Gastrocnemius medialis (tissue), 4 donors: ENCODE results near the gene DDX23. TPM values are rescaled to one million over a fixed set of nuclear protein-coding genes. Genes with fewer than 3 reads are reported as not detected.

ENCODE experiments used
- ATAC-seq, 2 donors: fragments of 150-250 bp; one replicate each; pipeline ENCODE4 v1.9.1; 2016
- DNase-seq, 2 donors: peaks; one replicate each; pipeline ENCODE4 v3.0.0-alpha.2; 2019
- H3K27ac ChIP-seq, 4 donors: fragments of 200-600 bp; sonication (generic); 1 replicate in 1 of 4; 2 replicates in 3 of 4; pipeline ENCODE4 v1.5.1; 2016 to 2018; ENCODE audit warnings: mild to moderate bottlenecking in 2 of 4, moderate library complexity in 1 of 4
- H3K27me3 ChIP-seq, 3 donors: fragments of 200-600 bp; sonication (generic) in 2 of 3; 1 replicate in 1 of 3; 2 replicates in 2 of 3; pipeline versions ENCODE4 v1.5.1 to v1.6.0; 2016 to 2019; ENCODE audit warnings: mild to moderate bottlenecking in 1 of 3, moderate library complexity in 1 of 3
- H3K36me3 ChIP-seq, 2 donors: fragments of 200-600 bp; sonication (generic) in 1 of 2; one replicate each; pipeline ENCODE4 v1.5.1; 2017 to 2018
- H3K4me1 ChIP-seq, 2 donors: fragments of 200-600 bp; sonication (generic) in 1 of 2; one replicate each; pipeline ENCODE4 v1.5.1; 2016 to 2017; ENCODE audit warnings: mild to moderate bottlenecking in 2 of 2
- H3K4me3 ChIP-seq, 4 donors: fragments of 200-600 bp; sonication (generic) in 3 of 4; 1 replicate in 1 of 4; 2 replicates in 3 of 4; pipeline ENCODE4 v1.5.1; 2016 to 2019; ENCODE audit warnings: mild to moderate bottlenecking in 2 of 4
- H3K9me3 ChIP-seq, 3 donors: fragments of 200-600 bp; sonication (generic) in 2 of 3; 1 replicate in 1 of 3; 2 replicates in 2 of 3; pipeline ENCODE4 v1.5.1; 2016 to 2019
- POLR2A ChIP-seq, 2 donors: fragments of 450-650 bp; IDR thresholded peaks; one replicate each; pipeline ENCODE4 v1.6.1; 2017; ENCODE audit warnings: antibody characterized with exemption in 2 of 2, mild to moderate bottlenecking in 2 of 2, moderate library complexity in 2 of 2
- in situ Hi-C, 4 donors: fragments of 200-750 bp; cut with MboI; loops; one replicate each; pipeline versions ENCODE4 v1.15.0 to v1.8.0; 2017; ENCODE audit warnings: low sequenced_read_pairs in 4 of 4
- intact Hi-C: fragments of 100-400 bp; cut with DNase I; formaldehyde crosslinking; loops from one replicate; pipeline ENCODE4 v1.15.1; 2023; ENCODE audit warnings: low total_unique reads
- total RNA-seq, 4 donors: library from RNA; depleted of rRNA; stranded (reverse); fragments of >200 nt; gene quantifications; one replicate each; pipeline versions ENCODE4 v1.1.0 to v1.2.3, GENCODE V29; 2016
- TF ChIP-seq, protein P1 (sequence below), 5 experiments: fragments of 450-650 bp in 3 of 5; fragments of 200-600 bp in 2 of 5; sonication (generic) in 2 of 5; IDR thresholded peaks in 4 of 5; conservative IDR thresholded peaks in 1 of 5; 1 replicate in 4 of 5; 2 replicates in 1 of 5; pipeline ENCODE4 v1.5.1; 2016 to 2019; ENCODE audit warnings: antibody characterized with exemption in 5 of 5, mild to moderate bottlenecking in 3 of 5, moderate library complexity in 3 of 5

The DDX23 gene
- total RNA-seq, 4 donors from 2014 or later: 55.8 to 80.6 (median 75.7) TPM

GRCh38 chr12:48822711-48823110 is 29.3 kb downstream of the DDX23 start:
- in situ Hi-C loops: no loop called here
- DNase-seq: no peak
- TF ChIP-seq, protein P1, sequence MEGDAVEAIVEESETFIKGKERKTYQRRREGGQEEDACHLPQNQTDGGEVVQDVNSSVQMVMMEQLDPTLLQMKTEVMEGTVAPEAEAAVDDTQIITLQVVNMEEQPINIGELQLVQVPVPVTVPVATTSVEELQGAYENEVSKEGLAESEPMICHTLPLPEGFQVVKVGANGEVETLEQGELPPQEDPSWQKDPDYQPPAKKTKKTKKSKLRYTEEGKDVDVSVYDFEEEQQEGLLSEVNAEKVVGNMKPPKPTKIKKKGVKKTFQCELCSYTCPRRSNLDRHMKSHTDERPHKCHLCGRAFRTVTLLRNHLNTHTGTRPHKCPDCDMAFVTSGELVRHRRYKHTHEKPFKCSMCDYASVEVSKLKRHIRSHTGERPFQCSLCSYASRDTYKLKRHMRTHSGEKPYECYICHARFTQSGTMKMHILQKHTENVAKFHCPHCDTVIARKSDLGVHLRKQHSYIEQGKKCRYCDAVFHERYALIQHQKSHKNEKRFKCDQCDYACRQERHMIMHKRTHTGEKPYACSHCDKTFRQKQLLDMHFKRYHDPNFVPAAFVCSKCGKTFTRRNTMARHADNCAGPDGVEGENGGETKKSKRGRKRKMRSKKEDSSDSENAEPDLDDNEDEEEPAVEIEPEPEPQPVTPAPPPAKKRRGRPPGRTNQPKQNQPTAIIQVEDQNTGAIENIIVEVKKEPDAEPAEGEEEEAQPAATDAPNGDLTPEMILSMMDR (IDR thresholded peaks at IDR 0.05 in 4 of 5, conservative IDR thresholded peaks at IDR 0.05 in 1 of 5): no peak
- TF ChIP-seq POLR2A (IDR thresholded peaks at IDR 0.05): no peak
- no peaks in the 10 kb centered on the region for H3K9me3 ChIP-seq
- H3K4me3 ChIP-seq: no peak overlapping the region
- H3K4me1 ChIP-seq: peaks cover 11 to 14% of the 10 kb centered on the region in 2 donors
- no peak overlapping the region for H3K27ac ChIP-seq
- intact Hi-C loops: no loop called here
- no peaks in the 10 kb centered on the region for H3K36me3 ChIP-seq
- H3K27me3 ChIP-seq: peaks cover 6 to 22% (median 15%) of the 10 kb centered on the region in 3 donors
- ATAC-seq: no peak

DNA sequence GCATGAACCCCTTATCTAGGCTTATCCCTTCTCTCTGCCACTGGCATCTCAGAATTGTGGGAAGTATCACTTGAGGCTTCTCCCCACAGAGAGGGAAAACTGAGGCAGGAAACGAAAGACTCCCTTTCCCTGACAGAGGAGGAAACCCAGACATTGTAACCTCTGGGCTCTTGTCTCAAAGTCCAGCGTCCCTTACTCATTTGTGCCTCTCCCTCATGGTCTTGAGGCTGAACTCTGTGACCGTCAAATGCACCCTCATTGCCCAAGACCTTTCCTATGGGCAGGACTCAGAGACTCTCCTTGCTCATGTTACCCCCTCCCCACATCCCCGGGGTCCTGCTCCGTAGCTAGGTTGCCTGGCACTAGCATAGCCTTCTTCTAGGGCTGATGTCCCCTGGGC is 29.8 kb downstream of the DDX23 start:
- Histone ChIP-seq H3K36me3 (no peaks in the 10 kb centered on the region), H3K27me3 (peaks cover 6 to 27% (median 19%) of the 10 kb centered on the region in 3 donors), H3K9me3 (no peaks in the 10 kb centered on the region), H3K4me3 (no peak overlapping the region), H3K4me1 (peaks cover 12 to 17% of the 10 kb centered on the region in 2 donors), H3K27ac (no peak overlapping the region)
- in situ Hi-C loops: no loop called here
- ATAC-seq (no peak), DNase-seq (no peak)
- TF ChIP-seq, protein P1 (IDR thresholded peaks at IDR 0.05 in 4 of 5, conservative IDR thresholded peaks at IDR 0.05 in 1 of 5): no peak
- TF ChIP-seq POLR2A (IDR thresholded peaks at IDR 0.05): no peak
- intact Hi-C loops: no loop called here

GRCh38 chr12:48819986-48820725 is 31.8 kb downstream of the DDX23 start:
- TF ChIP-seq POLR2A (IDR thresholded peaks at IDR 0.05): no peak
- TF ChIP-seq, protein P1 (IDR thresholded peaks at IDR 0.05 in 4 of 5, conservative IDR thresholded peaks at IDR 0.05 in 1 of 5): no peak
- Histone ChIP-seq H3K27me3 (peaks cover 6 to 28% (median 19%) of the 10 kb centered on the region in 3 donors), H3K4me3 (no peak overlapping the region), H3K4me1 (peaks cover 21 to 28% of the 10 kb centered on the region in 2 donors), H3K36me3 (no peaks in the 10 kb centered on the region), H3K9me3 (no peaks in the 10 kb centered on the region), H3K27ac (no peak overlapping the region)
- DNase-seq (no peak), ATAC-seq (no peak)
- in situ Hi-C loops: no loop called here
- intact Hi-C loops: loop anchor here (10.0 kb wide), 2 partner anchors 465 to 625 kb away; partner anchors contain the start of gene ZNF641

GRCh38 chr12:48818831-48819590 is 33.0 kb downstream of the DDX23 start:
- DNase-seq (no peak), ATAC-seq (no peak)
- Histone ChIP-seq H3K9me3 (no peaks in the 10 kb centered on the region), H3K27ac (peak overlapping the region in 3 of 4 donors; percentile 23 to 54 (median 46)), H3K4me1 (peaks cover 21 to 32% of the 10 kb centered on the region in 2 donors), H3K36me3 (no peaks in the 10 kb centered on the region), H3K4me3 (peak overlapping the region; percentile 66 to 84 (median 72)), H3K27me3 (peaks cover 6 to 28% (median 19%) of the 10 kb centered on the region in 3 donors)
- in situ Hi-C loops: no loop called here
- TF ChIP-seq, protein P1 (IDR thresholded peaks at IDR 0.05 in 4 of 5, conservative IDR thresholded peaks at IDR 0.05 in 1 of 5): no peak
- no peak for TF ChIP-seq POLR2A (IDR thresholded peaks at IDR 0.05)
- intact Hi-C loops: loop anchor here (10.0 kb wide), 2 partner anchors 464 to 624 kb away; partner anchors contain the start of gene ZNF641
